A549 (cell line): Measurements from ENCODE around the gene RUVBL2. TPM values are rescaled to one million over a fixed set of nuclear protein-coding genes. Genes with fewer than 3 reads are reported as not detected.
A peak's percentile ranks its signal among the peaks of the same experiment; 100 is the strongest.

Experiments used
- ATAC-seq, 2 experiments: fragments of 200-7000 bp in 1 of 2; fragments of >200 bp in 1 of 2; cut with Nextera tagmentation in 1 of 2; cut with Tn5 transposase in 1 of 2; 3 replicates each; pipeline versions ENCODE4 v1.8.0 to v1.9.1; 2018 to 2020; ENCODE audit warnings: mild to moderate bottlenecking in 1 of 2, moderate library complexity in 1 of 2
- CTCF ChIA-PET: fragments of 300-600 bp; sonication (Branson Sonifier 250); formaldehyde crosslinking; extraction: SDS; loops from one replicate; lab custom pipeline; 2021; ENCODE audit warnings: antibody characterized with exemption, inconsistent platforms; lab: Yijun Ruan, JAX
- POLR2A ChIA-PET: fragments of 350-600 bp; formaldehyde crosslinking; extraction: SDS; loops from one replicate; lab custom pipeline; 2021; ENCODE audit warnings: antibody characterized with exemption, inconsistent platforms; lab: Yijun Ruan, JAX
- DNase-seq, 2 experiments: peaks; one replicate each; pipeline versions ENCODE4 v3.0.0 to v3.0.0-alpha.2; 2011 to 2016; ENCODE audit warnings: low read depth in 1 of 2, low spot score in 1 of 2
- FAIRE-seq: peaks from 2 replicates; lab custom pipeline; 2011; peaks lifted over from hg19 to GRCh38; lab: Jason Lieb, UNC
- H3K27ac ChIP-seq, 2 experiments: fragments of >200 bp; sonication (Bioruptor Twin); formaldehyde crosslinking; 3 replicates each; pipeline ENCODE4 v1.5.1; 2016 to 2017
- H3K4me1 ChIP-seq: fragments of >200 bp; sonication (Bioruptor Twin); formaldehyde crosslinking; 3 replicates; pipeline ENCODE4 v1.6.1; 2016
- H3K4me2 ChIP-seq: fragments of >200 bp; sonication (Bioruptor Twin); formaldehyde crosslinking; 3 replicates; pipeline ENCODE4 v1.6.1; 2016
- H3K4me3 ChIP-seq: fragments of >200 bp; sonication (Bioruptor Twin); formaldehyde crosslinking; 3 replicates; pipeline ENCODE4 v1.5.1; 2016
- H3K9me3 ChIP-seq: fragments of >200 bp; sonication (Bioruptor Twin); formaldehyde crosslinking; 3 replicates; pipeline ENCODE4 v1.6.1; 2016
- CTCF ChIP-seq: fragments of >200 bp; sonication (Bioruptor Twin); formaldehyde crosslinking; IDR thresholded peaks from 3 replicates; pipeline ENCODE4 v1.5.1; 2016
- JUN ChIP-seq, 2 experiments: fragments of >200 bp; sonication (Bioruptor Twin); formaldehyde crosslinking; IDR thresholded peaks; 2 replicates in 1 of 2; 3 replicates in 1 of 2; pipeline ENCODE4 v1.6.1; 2016 to 2017
- WGBS: methylation state at CpG from one replicate; pipeline ENCODE4 v1.1.6; 2017; ENCODE audit errors: missing lambda C conversion rate; 5-methylcytosine and 5-hydroxymethylcytosine counted together
- polyA plus RNA-seq, 4 experiments: library from polyadenylated mRNA; depleted of rRNA in 3 of 4; stranded (reverse); fragments of >200 nt; fragmentation: RNase III in 1 of 4; extraction: RNeasy Plus Mini Kit Qiagen cat#74134 plus additional on column Dnase treatment in 1 of 4; gene quantifications; 2 replicates in 3 of 4; 3 replicates in 1 of 4; pipeline ENCODE4 v1.2.3, GENCODE V29; 2011 to 2017
- small RNA-seq, 6 experiments: library from RNA; depleted of rRNA; stranded (forward); fragments of <200 nt; gene quantifications; one replicate each; pipeline ENCODE3, GENCODE V24; 2012

Gene RUVBL2
- polyA plus RNA-seq, 2 of the 4 experiments (the other 2 are of a cell fraction): 186 to 225 TPM

- POLR2A ChIA-PET: interaction anchor here (1.1 to 1.3 kb wide), 2 partner anchors 9 to 193 kb away, joined by 3 to 4 read pairs; partner anchors contain the start of gene PPP1R15A
- Histone ChIP-seq H3K4me1 (peaks cover 18% of the 10 kb centered on the region), H3K4me2 (peak within 1 kb of the TSS; percentile 89), H3K4me3 (peak within 1 kb of the TSS; percentile 45), H3K9me3 (no peaks in the 10 kb centered on the region), H3K27ac (peak within 1 kb of the TSS; percentile 56 to 82)
- FAIRE-seq: no peak
- peak in 1 of 2 experiments; percentile 61 for DNase-seq
- TF ChIP-seq CTCF (peak; percentile 11; the same call in 2 of the 3 replicates), JUN (IDR thresholded peaks at IDR 0.05) (no peak)
- peak; percentile 66 to 79 for ATAC-seq
- 15% methylated on average over 38 of the region's 53 CpGs for WGBS
- CTCF ChIA-PET: interaction anchor here (0.7 to 2.3 kb wide), 10 partner anchors 9 to 90 kb away, joined by 3 to 11 read pairs (median 6); partner anchors contain the start of genes GYS1 and RUVBL2
These were observed 71.3 kb downstream of the RUVBL2 start, which contains the start of gene NTF4 for GRCh38 chr19:49064768-49065611. Gene NTF4 (minus strand): TSS chr19:49064818. CDS start chr19:49061997, 2,821 bp downstream.

Small RNA genes lying within 50 kb of the gene (small RNA-seq; reads per million reads assigned to genes)
- 0 reads per million in 6 experiments for gene MIR6798

Other genes with a start within 250 kb of the RUVBL2 start
- gene IZUMO1, start 247.0 kb upstream of the RUVBL2 start, polyA plus RNA-seq (2011; rRNA removed): not detected in 2 replicates
- gene IZUMO1, start 247.0 kb upstream of the RUVBL2 start, polyA plus RNA-seq (2017; fragmentation: RNase III; extraction: RNeasy Plus Mini Kit Qiagen cat#74134 plus additional on column Dnase treatment): not detected in 3 replicates
- gene FUT1, start 241.2 kb upstream of the RUVBL2 start, polyA plus RNA-seq (2011; rRNA removed): 1.4 and 1.5 TPM in 2 replicates
- 0.05 to 0.13 TPM (median 0.09 TPM) in 3 replicates for gene FUT1, start 241.2 kb upstream of the RUVBL2 start, polyA plus RNA-seq (2017; fragmentation: RNase III; extraction: RNeasy Plus Mini Kit Qiagen cat#74134 plus additional on column Dnase treatment)
- gene FGF21, start 238.4 kb upstream of the RUVBL2 start, polyA plus RNA-seq (2011; rRNA removed): 0.06 TPM in 1 of 2 replicates, not detected in the other
- gene FGF21, start 238.4 kb upstream of the RUVBL2 start, polyA plus RNA-seq (2017; fragmentation: RNase III; extraction: RNeasy Plus Mini Kit Qiagen cat#74134 plus additional on column Dnase treatment): not detected in 3 replicates
- 30.4 and 31.9 TPM in 2 replicates for gene BCAT2, start 182.9 kb upstream of the RUVBL2 start, polyA plus RNA-seq (2011; rRNA removed)
- gene BCAT2, start 182.9 kb upstream of the RUVBL2 start, polyA plus RNA-seq (2017; fragmentation: RNase III; extraction: RNeasy Plus Mini Kit Qiagen cat#74134 plus additional on column Dnase treatment): 46.4 to 47.9 TPM (median 47.2 TPM) in 3 replicates
- gene HSD17B14, start 157.4 kb upstream of the RUVBL2 start, polyA plus RNA-seq (2011; rRNA removed): 8.1 and 11.1 TPM in 2 replicates
- 10.6 to 20.9 TPM (median 19.5 TPM) in 3 replicates for gene HSD17B14, start 157.4 kb upstream of the RUVBL2 start, polyA plus RNA-seq (2017; fragmentation: RNase III; extraction: RNeasy Plus Mini Kit Qiagen cat#74134 plus additional on column Dnase treatment)
- 0.34 and 0.42 TPM in 2 replicates for gene PLEKHA4, start 125.3 kb upstream of the RUVBL2 start, polyA plus RNA-seq (2011; rRNA removed)
- 0.46 to 0.78 TPM (median 0.47 TPM) in 3 replicates for gene PLEKHA4, start 125.3 kb upstream of the RUVBL2 start, polyA plus RNA-seq (2017; fragmentation: RNase III; extraction: RNeasy Plus Mini Kit Qiagen cat#74134 plus additional on column Dnase treatment)
- 49.0 and 74.2 TPM in 2 replicates for gene PPP1R15A, start 121.5 kb upstream of the RUVBL2 start, polyA plus RNA-seq (2011; rRNA removed)
- gene PPP1R15A, start 121.5 kb upstream of the RUVBL2 start, polyA plus RNA-seq (2017; fragmentation: RNase III; extraction: RNeasy Plus Mini Kit Qiagen cat#74134 plus additional on column Dnase treatment): 28.1 to 29.7 TPM (median 29.2 TPM) in 3 replicates
- gene TULP2, start 95.1 kb upstream of the RUVBL2 start, polyA plus RNA-seq (2011; rRNA removed): not detected in 2 replicates
- not detected in 3 replicates for gene TULP2, start 95.1 kb upstream of the RUVBL2 start, polyA plus RNA-seq (2017; fragmentation: RNase III; extraction: RNeasy Plus Mini Kit Qiagen cat#74134 plus additional on column Dnase treatment)
- gene NUCB1, start 93.6 kb upstream of the RUVBL2 start, polyA plus RNA-seq (2011; rRNA removed): 58.5 and 79.5 TPM in 2 replicates
- gene NUCB1, start 93.6 kb upstream of the RUVBL2 start, polyA plus RNA-seq (2017; fragmentation: RNase III; extraction: RNeasy Plus Mini Kit Qiagen cat#74134 plus additional on column Dnase treatment): 154 to 182 TPM (median 174 TPM) in 3 replicates
- gene DHDH, start 60.2 kb upstream of the RUVBL2 start, polyA plus RNA-seq (2011; rRNA removed): 0.60 and 0.78 TPM in 2 replicates
- gene DHDH, start 60.2 kb upstream of the RUVBL2 start, polyA plus RNA-seq (2017; fragmentation: RNase III; extraction: RNeasy Plus Mini Kit Qiagen cat#74134 plus additional on column Dnase treatment): 1.1 to 1.2 TPM (median 1.2 TPM) in 3 replicates
- 120 and 134 TPM in 2 replicates for gene BAX, start 39.0 kb upstream of the RUVBL2 start, polyA plus RNA-seq (2011; rRNA removed)
- gene BAX, start 39.0 kb upstream of the RUVBL2 start, polyA plus RNA-seq (2017; fragmentation: RNase III; extraction: RNeasy Plus Mini Kit Qiagen cat#74134 plus additional on column Dnase treatment): 265 to 299 TPM (median 284 TPM) in 3 replicates
- gene FTL, start 28.6 kb upstream of the RUVBL2 start, polyA plus RNA-seq (2011; rRNA removed): 4,743 and 7,067 TPM in 2 replicates
- gene FTL, start 28.6 kb upstream of the RUVBL2 start, polyA plus RNA-seq (2017; fragmentation: RNase III; extraction: RNeasy Plus Mini Kit Qiagen cat#74134 plus additional on column Dnase treatment): 12,141 to 13,930 TPM (median 13,921 TPM) in 3 replicates
- gene GYS1, start 578 bp upstream of the RUVBL2 start, polyA plus RNA-seq (2011; rRNA removed): 10.3 and 16.4 TPM in 2 replicates
- gene GYS1, start 578 bp upstream of the RUVBL2 start, polyA plus RNA-seq (2017; fragmentation: RNase III; extraction: RNeasy Plus Mini Kit Qiagen cat#74134 plus additional on column Dnase treatment): 23.8 to 25.0 TPM (median 24.8 TPM) in 3 replicates
- not detected in 2 replicates for gene LHB, start 23.2 kb downstream of the RUVBL2 start, polyA plus RNA-seq (2011; rRNA removed)
- 0.22 TPM in 1 of 3 replicates, not detected in the others for gene LHB, start 23.2 kb downstream of the RUVBL2 start, polyA plus RNA-seq (2017; fragmentation: RNase III; extraction: RNeasy Plus Mini Kit Qiagen cat#74134 plus additional on column Dnase treatment)
- gene CGB3, start 30.4 kb downstream of the RUVBL2 start, polyA plus RNA-seq (2011; rRNA removed): not detected in 2 replicates
- 0.13 to 0.28 TPM in 2 of 3 replicates, not detected in the other for gene CGB3, start 30.4 kb downstream of the RUVBL2 start, polyA plus RNA-seq (2017; fragmentation: RNase III; extraction: RNeasy Plus Mini Kit Qiagen cat#74134 plus additional on column Dnase treatment)
- not detected in 2 replicates for gene CGB2, start 38.0 kb downstream of the RUVBL2 start, polyA plus RNA-seq (2011; rRNA removed)
- gene CGB2, start 38.0 kb downstream of the RUVBL2 start, polyA plus RNA-seq (2017; fragmentation: RNase III; extraction: RNeasy Plus Mini Kit Qiagen cat#74134 plus additional on column Dnase treatment): not detected in 3 replicates
- gene CGB1, start 43.0 kb downstream of the RUVBL2 start, polyA plus RNA-seq (2011; rRNA removed): not detected in 2 replicates
- gene CGB1, start 43.0 kb downstream of the RUVBL2 start, polyA plus RNA-seq (2017; fragmentation: RNase III; extraction: RNeasy Plus Mini Kit Qiagen cat#74134 plus additional on column Dnase treatment): 0.13 TPM in 1 of 3 replicates, not detected in the others
- 0.15 and 0.23 TPM in 2 replicates for gene CGB5, start 50.0 kb downstream of the RUVBL2 start, polyA plus RNA-seq (2011; rRNA removed)
- gene CGB5, start 50.0 kb downstream of the RUVBL2 start, polyA plus RNA-seq (2017; fragmentation: RNase III; extraction: RNeasy Plus Mini Kit Qiagen cat#74134 plus additional on column Dnase treatment): 0.53 to 0.94 TPM (median 0.71 TPM) in 3 replicates
- 0.63 and 0.95 TPM in 2 replicates for gene CGB8, start 55.2 kb downstream of the RUVBL2 start, polyA plus RNA-seq (2011; rRNA removed)
- 2.0 to 2.7 TPM (median 2.4 TPM) in 3 replicates for gene CGB8, start 55.2 kb downstream of the RUVBL2 start, polyA plus RNA-seq (2017; fragmentation: RNase III; extraction: RNeasy Plus Mini Kit Qiagen cat#74134 plus additional on column Dnase treatment)
- gene CGB7, start 63.9 kb downstream of the RUVBL2 start, polyA plus RNA-seq (2011; rRNA removed): 0.34 and 0.56 TPM in 2 replicates
- gene CGB7, start 63.9 kb downstream of the RUVBL2 start, polyA plus RNA-seq (2017; fragmentation: RNase III; extraction: RNeasy Plus Mini Kit Qiagen cat#74134 plus additional on column Dnase treatment): 0.63 to 0.88 TPM (median 0.79 TPM) in 3 replicates
- gene NTF4, start 70.9 kb downstream of the RUVBL2 start, polyA plus RNA-seq (2011; rRNA removed): 0.34 and 0.37 TPM in 2 replicates
- 1.0 to 2.4 TPM (median 1.7 TPM) in 3 replicates for gene NTF4, start 70.9 kb downstream of the RUVBL2 start, polyA plus RNA-seq (2017; fragmentation: RNase III; extraction: RNeasy Plus Mini Kit Qiagen cat#74134 plus additional on column Dnase treatment)
- not detected in 2 replicates for gene KCNA7, start 78.8 kb downstream of the RUVBL2 start, polyA plus RNA-seq (2011; rRNA removed)
- not detected in 3 replicates for gene KCNA7, start 78.8 kb downstream of the RUVBL2 start, polyA plus RNA-seq (2017; fragmentation: RNase III; extraction: RNeasy Plus Mini Kit Qiagen cat#74134 plus additional on column Dnase treatment)
- 214 and 220 TPM in 2 replicates for gene SNRNP70, start 91.6 kb downstream of the RUVBL2 start, polyA plus RNA-seq (2011; rRNA removed)
- gene SNRNP70, start 91.6 kb downstream of the RUVBL2 start, polyA plus RNA-seq (2017; fragmentation: RNase III; extraction: RNeasy Plus Mini Kit Qiagen cat#74134 plus additional on column Dnase treatment): 338 to 350 TPM (median 342 TPM) in 3 replicates
- 4.6 and 5.4 TPM in 2 replicates for gene LIN7B, start 120.5 kb downstream of the RUVBL2 start, polyA plus RNA-seq (2011; rRNA removed)
- gene LIN7B, start 120.5 kb downstream of the RUVBL2 start, polyA plus RNA-seq (2017; fragmentation: RNase III; extraction: RNeasy Plus Mini Kit Qiagen cat#74134 plus additional on column Dnase treatment): 7.1 to 8.3 TPM (median 8.0 TPM) in 3 replicates
- gene C19orf73, start 125.3 kb downstream of the RUVBL2 start, polyA plus RNA-seq (2011; rRNA removed): 1.4 and 1.8 TPM in 2 replicates
- 1.7 to 2.2 TPM (median 1.7 TPM) in 3 replicates for gene C19orf73, start 125.3 kb downstream of the RUVBL2 start, polyA plus RNA-seq (2017; fragmentation: RNase III; extraction: RNeasy Plus Mini Kit Qiagen cat#74134 plus additional on column Dnase treatment)
- 2.5 and 3.2 TPM in 2 replicates for gene PPFIA3, start 125.7 kb downstream of the RUVBL2 start, polyA plus RNA-seq (2011; rRNA removed)
- 6.5 to 8.0 TPM (median 7.3 TPM) in 3 replicates for gene PPFIA3, start 125.7 kb downstream of the RUVBL2 start, polyA plus RNA-seq (2017; fragmentation: RNase III; extraction: RNeasy Plus Mini Kit Qiagen cat#74134 plus additional on column Dnase treatment)
- 0.04 TPM in 1 of 2 replicates, not detected in the other for gene HRC, start 161.5 kb downstream of the RUVBL2 start, polyA plus RNA-seq (2011; rRNA removed)
- 0.04 to 0.05 TPM in 2 of 3 replicates, not detected in the other for gene HRC, start 161.5 kb downstream of the RUVBL2 start, polyA plus RNA-seq (2017; fragmentation: RNase III; extraction: RNeasy Plus Mini Kit Qiagen cat#74134 plus additional on column Dnase treatment)
- gene TRPM4, start 163.9 kb downstream of the RUVBL2 start, polyA plus RNA-seq (2011; rRNA removed): 4.7 and 4.9 TPM in 2 replicates
- 8.4 to 9.4 TPM (median 9.1 TPM) in 3 replicates for gene TRPM4, start 163.9 kb downstream of the RUVBL2 start, polyA plus RNA-seq (2017; fragmentation: RNase III; extraction: RNeasy Plus Mini Kit Qiagen cat#74134 plus additional on column Dnase treatment)